ENCODE measurements around the gene RAPGEF1. TPM values are rescaled to one million over a fixed set of nuclear protein-coding genes. Genes with fewer than 3 reads are reported as not detected.

RAPGEF1 gene
- total RNA-seq, 4 donors from 2014 or later: 43.0 to 58.3 (median 51.7) TPM

- Histone ChIP-seq H3K27me3 (no peaks in the 10 kb centered on the region), H3K27ac (no peak overlapping the region), H3K9me3 (no peaks in the 10 kb centered on the region), H3K36me3 (peaks cover 59% of the 10 kb centered on the region), H3K4me3 (no peak overlapping the region), H3K4me1 (peaks cover 29% of the 10 kb centered on the region)
- 83% methylated on average over 9 of the region's 9 CpGs for WGBS
- no peak for TF ChIP-seq CTCF (IDR thresholded peaks at IDR 0.05)
- no peak for TF ChIP-seq POLR2A (IDR thresholded peaks at IDR 0.05)
- no peak for TF ChIP-seq EP300 (IDR thresholded peaks at IDR 0.05)
- no peak for TF ChIP-seq POLR2AphosphoS5 (IDR thresholded peaks at IDR 0.05)
- no peak for DNase-seq (ENCODE audit: low spot score in 2 of 2)
These were observed 133.9 kb downstream of the RAPGEF1 start for GRCh38 chr9:131605770-131606590.

- TF ChIP-seq POLR2A (IDR thresholded peaks at IDR 0.05): no peak
- TF ChIP-seq CTCF (IDR thresholded peaks at IDR 0.05): no peak
- no peak for TF ChIP-seq EP300 (IDR thresholded peaks at IDR 0.05)
- no peak for TF ChIP-seq POLR2AphosphoS5 (IDR thresholded peaks at IDR 0.05)
- no peaks in the 10 kb centered on the region for H3K9me3 ChIP-seq
- no peak overlapping the region for H3K27ac ChIP-seq
- no peak overlapping the region for H3K4me3 ChIP-seq
- H3K27me3 ChIP-seq: no peaks in the 10 kb centered on the region
- DNase-seq (ENCODE audit: low spot score in 2 of 2): no peak
- peaks cover 77% of the 10 kb centered on the region for H3K36me3 ChIP-seq
- peaks cover 10% of the 10 kb centered on the region for H3K4me1 ChIP-seq
- WGBS: 58% methylated on average over 2 of the region's 16 CpGs
These were observed 136.0 kb downstream of the RAPGEF1 start for GRCh38 chr9:131603711-131604439.

- H3K4me1 ChIP-seq: peaks cover 3% of the 10 kb centered on the region
- H3K4me3 ChIP-seq: no peak overlapping the region
- H3K36me3 ChIP-seq: peaks cover 82% of the 10 kb centered on the region
- no peak overlapping the region for H3K27ac ChIP-seq
- 94% methylated on average over 9 of the region's 9 CpGs for WGBS
- no peak for DNase-seq (ENCODE audit: low spot score in 2 of 2)
- H3K27me3 ChIP-seq: no peaks in the 10 kb centered on the region
- no peaks in the 10 kb centered on the region for H3K9me3 ChIP-seq
- no peak for TF ChIP-seq CTCF (IDR thresholded peaks at IDR 0.05)
- no peak for TF ChIP-seq EP300 (IDR thresholded peaks at IDR 0.05)
- no peak for TF ChIP-seq POLR2AphosphoS5 (IDR thresholded peaks at IDR 0.05)
- TF ChIP-seq POLR2A (IDR thresholded peaks at IDR 0.05): no peak
These were observed 136.7 kb downstream of the RAPGEF1 start for GRCh38 chr9:131603199-131603598.

- no peak overlapping the region for H3K4me3 ChIP-seq
- TF ChIP-seq POLR2AphosphoS5 (IDR thresholded peaks at IDR 0.05) (no peak), EP300 (IDR thresholded peaks at IDR 0.05) (no peak), CTCF (IDR thresholded peaks at IDR 0.05) (no peak), POLR2A (IDR thresholded peaks at IDR 0.05) (no peak)
- peaks cover 94% of the 10 kb centered on the region for H3K36me3 ChIP-seq
- no peak for DNase-seq (ENCODE audit: low spot score in 2 of 2)
- H3K27me3 ChIP-seq: no peaks in the 10 kb centered on the region
- no peak overlapping the region for H3K27ac ChIP-seq
- WGBS: 92% methylated on average over 13 of the region's 14 CpGs
- no peaks in the 10 kb centered on the region for H3K4me1 ChIP-seq
- no peaks in the 10 kb centered on the region for H3K9me3 ChIP-seq
These were observed 138.1 kb downstream of the RAPGEF1 start for GRCh38 chr9:131601683-131602181.

GRCh38 chr9:131598121-131598520 is 141.8 kb downstream of the RAPGEF1 start:
- TF ChIP-seq EP300 (IDR thresholded peaks at IDR 0.05) (no peak), POLR2A (IDR thresholded peaks at IDR 0.05) (no peak), POLR2AphosphoS5 (IDR thresholded peaks at IDR 0.05) (no peak), CTCF (IDR thresholded peaks at IDR 0.05) (no peak)
- Histone ChIP-seq H3K4me1 (no peaks in the 10 kb centered on the region), H3K36me3 (peaks cover 96% of the 10 kb centered on the region), H3K4me3 (no peak overlapping the region), H3K9me3 (no peaks in the 10 kb centered on the region), H3K27me3 (no peaks in the 10 kb centered on the region), H3K27ac (no peak overlapping the region)
- 57% methylated on average over 7 of the region's 17 CpGs for WGBS
- DNase-seq (ENCODE audit: low spot score in 2 of 2): peak in 1 of 2 donors; percentile 86
